HG03060 (cell line): ENCODE data around the gene FAM43A.

Experiments used
- ATAC-seq: cut with Tn5 transposase; IDR thresholded peaks from one replicate; pipeline ENCODE4 v1.9.1; 2021; ENCODE audit warnings: low read depth, moderate number of reproducible peaks; ENCODE audit not compliant: unreplicated experiment

FAM43A gene

DNA sequence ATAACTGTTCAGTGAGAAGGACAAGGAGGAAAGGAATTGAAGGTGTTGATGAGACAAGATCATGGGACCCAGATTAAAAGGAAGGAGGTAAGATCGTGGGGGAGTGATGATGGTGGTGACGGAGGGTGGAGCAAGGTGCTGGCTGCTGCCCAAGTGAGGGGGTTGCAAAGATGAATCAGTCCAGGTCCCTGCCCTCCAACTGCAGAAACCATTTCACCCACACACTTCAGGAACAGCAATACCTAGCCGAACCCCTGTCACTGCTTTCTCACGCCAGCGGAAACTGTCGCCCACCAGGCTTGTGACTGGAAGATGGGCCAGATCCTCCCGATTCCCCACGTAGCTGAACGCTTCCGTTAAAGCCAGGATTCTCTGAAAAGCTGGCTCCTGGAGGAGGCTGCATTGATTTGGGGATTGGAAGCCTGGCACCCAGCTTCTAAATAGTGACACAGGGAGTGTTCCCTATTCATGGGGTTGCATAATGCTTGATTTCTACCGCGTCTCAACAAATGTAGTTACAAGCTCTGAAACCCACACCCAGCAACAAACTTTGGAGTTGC lies 10.5 kb upstream of the FAM43A start:
- no peak for ATAC-seq

DNA sequence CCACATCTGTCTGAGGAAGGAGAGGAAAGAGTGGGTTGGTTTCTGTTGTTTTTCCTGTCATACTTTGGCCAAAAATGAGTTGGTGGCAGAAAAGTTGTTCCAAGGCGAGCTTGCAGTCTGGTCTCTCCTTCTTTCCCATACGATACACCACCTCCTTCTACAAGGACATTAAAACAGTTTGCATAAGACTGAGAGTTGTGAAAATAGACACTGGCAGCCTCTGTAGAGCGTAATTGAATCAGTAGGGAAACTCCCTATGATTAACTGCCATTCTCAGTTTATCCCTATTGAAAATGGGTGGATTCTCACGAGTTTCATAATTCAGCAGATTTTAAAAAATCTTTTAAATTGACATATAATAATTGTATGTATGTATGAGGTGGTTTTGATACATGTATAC lies 10.0 kb upstream of the FAM43A start:
- ATAC-seq = no peak

DNA sequence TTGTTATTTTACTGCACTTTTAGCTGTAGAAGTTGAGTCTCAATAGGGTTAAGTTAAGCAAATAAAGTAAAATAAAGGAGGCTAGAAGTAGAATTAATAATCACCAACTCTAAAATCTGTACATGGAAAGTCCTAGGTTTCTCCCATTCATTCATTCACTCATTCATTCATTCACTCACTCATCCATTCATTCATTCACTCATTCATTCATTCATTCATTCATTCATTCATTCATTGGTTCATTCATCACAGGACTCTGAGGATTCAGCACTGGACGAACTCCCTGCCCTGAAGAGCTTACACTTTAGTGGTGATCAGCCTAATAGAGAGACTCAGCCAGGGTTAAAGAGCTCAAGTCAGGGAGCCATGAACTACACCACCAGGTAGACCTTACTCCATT lies 9.2 kb upstream of the FAM43A start:
- no peak for ATAC-seq

DNA sequence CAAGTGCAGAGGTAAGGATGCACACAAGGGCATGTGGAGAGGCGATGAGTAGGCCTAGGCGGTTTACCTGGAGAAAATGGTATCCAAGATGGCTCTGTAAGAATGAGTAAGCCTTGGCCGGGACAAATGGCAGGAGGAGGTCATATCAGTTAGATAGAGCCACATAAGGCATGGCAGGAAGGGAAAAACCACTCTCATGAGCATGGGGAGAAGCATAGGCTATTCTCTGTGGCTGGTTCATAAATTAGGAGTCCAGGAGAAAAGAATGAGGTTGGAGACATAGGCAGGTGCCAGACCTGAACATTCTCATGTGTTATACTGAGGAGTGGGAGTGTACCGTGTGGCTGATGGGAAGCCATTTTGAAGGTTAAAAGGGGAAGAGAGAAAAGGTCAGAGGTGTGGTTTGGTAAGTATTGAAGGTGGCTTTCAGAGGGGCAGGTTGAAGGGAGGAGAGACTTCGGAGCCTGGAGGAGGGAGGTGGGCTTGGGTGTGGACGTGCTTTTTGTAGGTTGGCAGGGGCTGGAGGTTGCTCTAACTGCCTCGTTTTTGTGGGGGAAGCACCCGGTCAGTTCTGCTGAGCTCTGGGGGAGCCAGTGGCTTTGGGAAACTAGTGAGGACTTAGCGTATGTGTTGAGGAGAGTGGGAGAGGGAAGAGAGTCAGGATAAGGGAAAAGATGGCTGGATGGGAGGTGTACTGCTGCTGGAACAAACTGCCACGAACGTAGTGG lies 4.6 kb upstream of the FAM43A start:
- no peak for ATAC-seq

DNA sequence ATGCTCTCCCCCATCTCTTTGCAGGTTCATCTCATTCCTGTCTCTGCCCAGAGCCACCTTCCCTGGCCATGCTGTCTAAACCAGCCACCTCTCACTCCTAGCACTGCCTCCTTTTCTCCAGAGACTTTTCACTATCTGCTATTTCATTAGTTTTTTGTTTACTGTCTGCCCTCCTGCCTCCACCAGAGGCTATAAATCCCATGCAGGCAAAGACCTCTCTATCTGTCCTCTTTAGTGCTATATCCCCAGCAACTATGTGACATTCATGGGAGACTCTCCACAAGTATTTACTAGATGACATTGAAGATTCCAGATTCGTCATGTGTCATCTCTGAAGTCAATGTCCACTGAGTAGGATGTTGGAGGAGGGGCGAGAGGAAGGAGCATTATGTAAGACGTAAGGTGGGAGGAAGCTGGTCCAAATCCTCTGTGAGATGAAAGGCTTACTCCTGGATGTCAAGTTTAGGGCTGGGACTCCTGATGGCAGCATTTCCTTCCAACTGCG lies 3.4 kb upstream of the FAM43A start:
- no peak for ATAC-seq

DNA sequence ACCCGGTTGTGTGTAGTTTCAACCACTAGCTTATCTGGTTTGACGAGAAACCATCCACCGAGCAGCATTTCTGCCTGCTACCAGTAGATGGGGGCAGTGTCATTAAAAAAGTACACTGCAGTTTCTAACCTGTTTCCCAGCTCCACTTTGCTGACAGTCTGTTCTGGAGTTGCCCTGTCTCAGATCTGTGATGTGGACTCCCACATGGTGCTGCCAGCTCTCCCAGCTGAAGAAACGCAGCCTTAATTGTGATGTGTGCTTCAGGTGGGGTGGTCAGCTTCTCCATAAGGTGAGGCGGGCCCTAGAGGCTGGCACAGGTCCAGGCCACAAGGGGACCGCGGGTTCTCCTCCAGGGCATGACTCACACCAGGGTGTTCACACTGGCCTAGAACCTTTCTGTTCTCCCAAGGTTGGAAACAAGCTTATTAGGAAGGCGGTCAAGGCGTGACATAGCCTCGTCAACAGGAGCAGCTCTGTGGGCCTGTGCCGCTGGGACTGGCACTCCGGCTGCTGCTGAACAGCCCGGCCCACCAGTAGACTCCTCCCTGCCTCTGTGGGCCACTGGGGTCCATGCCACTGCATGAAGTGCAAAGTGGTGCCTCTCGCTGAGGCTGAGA lies 2.9 kb upstream of the FAM43A start:
- ATAC-seq = no peak

DNA sequence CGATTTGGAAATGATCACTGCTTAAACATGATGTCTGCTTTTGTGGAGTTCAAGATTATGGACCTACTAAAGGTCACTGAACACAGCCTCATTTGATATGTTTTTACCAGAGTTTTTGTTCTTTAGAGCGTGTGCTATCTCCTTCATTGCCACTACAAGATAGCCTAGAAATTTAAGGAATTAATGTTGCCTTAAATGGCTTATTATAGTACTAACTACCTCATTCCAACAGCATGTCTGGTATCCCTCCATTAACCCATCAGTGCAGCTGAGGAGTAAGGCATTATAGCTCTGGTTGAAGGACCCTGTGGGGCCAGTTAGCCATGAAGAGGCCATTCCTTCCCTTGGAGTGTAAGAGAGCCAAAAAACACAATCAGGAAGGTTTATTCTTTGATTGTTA lies 2.3 kb upstream of the FAM43A start:
- ATAC-seq = no peak

DNA sequence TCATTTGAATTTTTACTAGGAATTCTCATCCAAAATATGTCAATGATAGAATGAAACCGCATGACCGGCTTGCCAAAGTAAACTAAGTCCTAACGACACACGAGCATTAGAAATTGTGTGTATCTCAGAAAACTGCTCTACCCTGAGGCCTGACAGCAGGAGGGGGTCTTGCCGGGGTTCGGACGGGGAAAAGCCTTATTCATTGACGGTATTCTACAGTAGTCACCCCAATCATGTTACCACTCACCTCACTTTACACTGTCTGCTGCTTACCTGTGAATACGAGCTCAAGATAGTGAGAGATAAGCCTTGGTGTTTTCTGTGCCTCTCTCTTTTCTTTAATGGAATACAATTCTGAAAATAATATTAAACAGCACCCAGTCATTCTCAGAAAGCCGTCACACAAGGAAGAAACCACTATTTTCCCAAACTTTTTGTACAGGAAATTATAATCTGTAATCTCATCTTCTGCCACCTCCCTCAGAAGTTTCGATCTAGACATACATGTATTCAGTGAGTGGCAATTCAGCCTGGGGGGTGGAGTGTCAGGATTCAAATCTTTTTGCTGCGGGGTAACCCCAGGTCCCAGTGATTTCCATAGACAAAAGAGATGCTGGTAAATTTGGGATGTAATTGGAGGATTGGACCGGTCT lies 492 bp upstream of the FAM43A start:
- ATAC-seq = no peak

DNA sequence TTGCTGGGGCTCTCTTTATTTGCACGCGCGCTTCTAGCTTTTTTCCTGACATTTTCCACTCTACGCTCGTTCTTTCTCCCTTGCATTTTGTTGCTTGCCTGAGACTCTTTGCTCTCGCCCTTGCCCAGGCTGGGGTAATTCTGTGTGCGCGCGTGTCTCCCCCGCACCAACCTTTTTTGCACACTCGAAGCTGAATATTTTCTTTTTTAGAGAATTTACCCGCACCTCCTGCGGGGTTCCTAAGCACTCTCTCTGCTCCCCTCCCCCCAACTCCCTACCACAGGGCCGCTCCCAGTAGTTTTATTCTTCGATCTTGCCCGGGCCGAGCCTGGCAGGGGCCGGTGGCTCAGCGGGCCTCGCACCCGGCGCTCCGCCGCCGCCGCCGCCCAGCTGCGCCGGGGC lies 732 bp downstream of the FAM43A start:
- no peak for ATAC-seq

DNA sequence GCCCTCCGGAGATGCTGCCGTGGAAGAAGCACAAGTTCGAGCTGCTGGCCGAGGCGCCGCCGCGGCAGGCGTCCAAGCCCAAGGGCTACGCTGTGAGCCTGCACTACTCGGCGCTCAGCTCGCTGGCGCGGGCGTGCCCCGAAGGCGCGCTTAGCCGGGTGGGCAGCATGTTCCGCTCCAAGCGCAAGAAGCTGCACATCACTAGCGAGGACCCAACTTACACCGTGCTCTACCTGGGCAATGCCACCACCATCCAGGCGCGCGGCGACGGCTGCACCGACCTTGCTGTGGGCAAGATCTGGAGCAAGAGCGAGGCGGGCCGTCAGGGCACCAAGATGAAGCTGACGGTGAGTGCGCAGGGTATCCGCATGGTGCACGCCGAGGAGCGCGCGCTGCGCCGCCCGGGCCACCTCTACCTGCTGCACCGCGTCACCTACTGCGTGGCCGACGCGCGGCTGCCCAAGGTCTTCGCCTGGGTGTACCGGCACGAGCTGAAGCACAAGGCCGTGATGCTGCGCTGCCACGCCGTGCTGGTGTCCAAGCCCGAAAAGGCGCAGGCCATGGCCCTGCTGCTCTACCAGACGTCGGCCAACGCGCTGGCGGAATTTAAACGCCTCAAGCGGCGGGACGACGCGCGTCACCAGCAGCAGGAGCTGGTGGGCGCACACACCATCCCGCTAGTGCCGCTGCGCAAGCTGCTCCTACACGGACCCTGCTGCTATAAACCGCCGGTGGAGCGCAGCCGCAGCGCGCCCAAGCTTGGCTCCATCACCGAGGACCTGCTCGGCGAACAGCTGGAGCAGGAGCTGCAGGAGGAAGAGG lies 1.3 kb downstream of the FAM43A start:
- ATAC-seq = no peak

DNA sequence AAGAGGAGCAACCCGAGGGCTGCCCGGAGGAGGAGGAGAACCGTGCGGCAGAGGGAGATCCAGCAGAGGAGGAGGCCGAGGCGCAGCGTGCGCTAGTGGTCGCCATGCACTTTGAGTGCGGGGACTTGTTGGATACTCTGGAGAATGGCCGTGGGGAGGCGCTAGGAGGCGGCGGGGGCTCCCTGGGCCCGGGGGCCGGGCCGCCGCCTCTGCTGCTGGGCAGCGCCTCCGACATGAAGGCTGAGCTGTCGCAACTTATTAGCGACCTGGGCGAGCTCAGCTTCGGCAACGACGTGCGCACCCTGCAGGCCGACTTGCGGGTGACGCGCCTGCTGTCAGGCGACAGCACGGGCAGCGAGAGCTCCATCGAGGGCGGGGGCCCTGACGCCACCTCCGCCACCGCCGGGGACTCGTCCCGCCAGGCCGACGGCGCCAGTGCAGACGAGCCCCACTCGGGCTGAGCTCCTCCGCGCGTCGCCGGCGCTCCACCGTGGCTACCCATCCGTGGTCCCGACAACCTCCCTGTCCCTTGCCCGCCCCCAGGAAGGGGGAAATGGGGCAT lies 2.0 kb downstream of the FAM43A start:
- no peak for ATAC-seq

DNA sequence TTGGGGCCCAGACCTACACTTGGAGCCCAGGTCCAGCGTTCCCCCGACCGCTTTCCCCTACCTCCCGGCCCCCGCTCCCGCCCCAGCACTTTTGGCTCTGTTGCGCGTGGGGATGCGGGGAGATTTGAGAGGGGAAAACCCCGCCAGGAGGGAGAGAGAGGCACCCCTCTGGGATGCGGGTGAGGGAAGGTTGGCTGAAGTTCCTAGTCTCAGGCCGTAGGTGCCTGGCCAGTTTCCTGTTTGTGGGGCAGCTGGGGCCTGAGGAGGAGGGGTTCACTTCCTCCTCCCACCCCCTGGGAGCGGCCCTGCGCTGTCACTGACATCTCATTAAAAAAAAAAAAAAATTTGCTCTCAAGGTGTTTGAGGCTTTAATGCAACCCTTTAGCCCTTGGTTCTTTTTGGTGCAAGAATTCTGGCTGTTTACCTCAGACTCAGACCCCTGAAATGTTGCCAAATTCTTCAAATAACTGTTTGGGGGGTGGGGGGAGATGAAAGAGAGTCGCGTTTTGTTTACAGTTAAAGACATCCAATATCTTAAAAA lies 2.6 kb downstream of the FAM43A start:
- ATAC-seq = no peak

DNA sequence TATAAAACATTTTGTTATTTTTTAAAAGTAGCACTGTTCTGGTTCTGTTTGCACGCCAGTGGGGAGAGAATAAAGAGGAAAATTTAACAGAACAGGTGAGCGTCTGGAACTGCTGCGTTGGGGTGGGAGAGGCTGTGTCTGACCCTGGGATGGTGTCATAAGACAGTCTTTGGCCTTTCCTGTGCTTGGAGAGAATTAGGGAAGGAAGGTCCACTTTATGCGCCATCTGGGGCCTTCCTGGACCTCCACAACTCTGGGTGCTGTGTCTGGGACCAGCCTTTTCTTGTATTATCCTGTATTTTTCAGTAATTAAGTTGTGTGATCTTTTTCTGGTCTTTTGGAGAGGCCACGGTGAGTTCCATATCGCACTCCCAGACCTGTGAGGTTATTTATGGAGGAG lies 3.3 kb downstream of the FAM43A start:
- no peak for ATAC-seq

DNA sequence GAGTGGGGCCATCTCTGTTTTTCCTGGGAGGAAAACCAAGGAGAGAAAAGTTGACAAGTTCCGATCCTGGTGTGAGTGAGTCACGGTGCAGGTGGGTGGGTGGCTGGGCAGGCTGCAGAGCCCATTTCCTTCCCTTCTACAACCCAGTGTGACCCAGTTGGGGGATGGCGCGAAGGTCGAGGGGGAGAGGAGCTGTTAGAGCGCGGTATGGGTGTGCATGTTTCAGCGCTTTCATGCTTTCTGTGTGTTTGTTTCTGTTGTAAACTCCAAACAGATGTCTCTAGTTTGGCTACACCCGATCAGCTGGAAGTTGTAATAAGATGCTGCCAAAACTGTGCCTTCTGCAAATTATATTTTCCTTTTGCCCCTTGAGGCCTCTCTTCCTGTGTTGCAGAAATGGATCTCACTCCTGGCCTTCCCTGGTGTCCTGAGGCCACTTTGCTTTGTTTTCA lies 3.8 kb downstream of the FAM43A start:
- no peak for ATAC-seq

DNA sequence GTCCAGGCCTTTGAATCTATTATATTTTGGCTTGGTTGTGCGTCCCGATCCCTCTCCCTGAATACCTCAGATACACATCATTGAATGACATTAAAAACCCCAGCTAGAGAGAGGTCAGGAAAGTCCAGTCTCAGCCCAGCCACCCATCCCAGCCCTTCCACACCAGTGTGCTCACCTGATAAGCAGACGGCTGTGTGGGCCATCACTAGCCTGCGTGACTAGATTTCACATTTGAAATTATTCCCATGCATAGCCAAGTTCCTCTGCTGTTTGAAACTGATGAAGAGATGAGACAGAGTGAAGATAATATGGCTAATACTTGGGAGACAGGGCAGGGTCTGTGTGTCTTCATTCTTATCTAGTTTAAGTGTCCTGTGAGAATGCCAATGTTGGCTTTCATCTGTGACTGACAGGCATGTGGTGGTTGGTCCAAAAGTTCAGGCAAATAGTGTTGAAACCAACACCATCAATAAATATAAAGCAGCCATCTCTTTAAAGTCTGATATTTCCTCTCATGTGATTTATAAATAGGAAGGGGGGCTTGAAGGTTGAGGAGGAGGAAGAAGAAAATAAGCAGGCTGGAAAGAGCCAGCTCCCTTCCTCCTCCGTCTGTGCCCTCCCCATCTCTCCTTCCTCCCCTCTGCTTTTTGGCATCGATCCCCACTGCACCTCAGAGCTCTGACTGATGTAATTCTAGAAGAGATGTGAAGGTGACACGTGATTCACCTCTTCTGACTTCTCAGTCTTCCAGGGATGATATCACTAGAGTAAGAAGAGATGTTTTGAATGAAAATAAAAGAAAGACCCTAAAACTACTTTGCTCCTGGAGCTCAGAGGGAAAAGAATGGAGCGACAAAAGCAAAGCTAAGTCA lies 5.1 kb downstream of the FAM43A start:
- no peak for ATAC-seq

DNA sequence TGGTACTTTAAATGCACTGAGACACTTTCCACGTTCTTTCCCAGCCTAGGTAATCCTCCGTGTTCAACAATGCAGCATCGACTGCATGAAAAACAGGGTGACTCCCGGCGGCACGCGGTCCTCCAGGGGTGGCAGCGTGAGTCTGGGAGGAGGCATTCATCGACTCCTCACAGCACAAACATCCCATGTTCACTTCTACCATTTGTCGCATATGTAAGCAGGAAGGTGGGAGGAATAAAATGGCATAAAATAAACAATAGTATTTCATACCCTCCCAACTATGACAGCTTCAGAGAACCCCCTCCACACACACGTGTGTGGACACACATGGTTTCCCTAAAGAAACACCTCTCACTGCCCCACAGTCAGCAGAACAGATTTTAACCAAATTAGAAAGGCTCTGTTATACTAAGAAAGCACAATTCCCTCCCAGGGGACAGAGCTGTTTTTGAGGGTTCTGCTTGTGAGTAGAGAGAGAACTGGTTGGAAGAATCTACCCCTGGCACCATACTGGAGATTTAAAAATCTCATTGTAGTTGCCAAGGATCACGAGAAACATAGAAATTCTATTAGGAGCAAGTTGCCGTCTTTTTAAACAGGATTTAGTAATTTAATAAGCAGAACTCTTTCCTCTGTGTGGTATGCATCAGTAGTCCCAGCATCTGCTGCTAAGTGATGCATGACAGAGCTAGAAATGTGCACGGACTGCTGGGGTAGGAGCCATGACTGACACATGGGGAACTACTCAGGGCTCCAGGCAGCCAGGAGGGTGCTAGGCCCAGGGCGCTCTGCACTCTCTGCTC lies 6.0 kb downstream of the FAM43A start:
- ATAC-seq = peak; percentile 53

DNA sequence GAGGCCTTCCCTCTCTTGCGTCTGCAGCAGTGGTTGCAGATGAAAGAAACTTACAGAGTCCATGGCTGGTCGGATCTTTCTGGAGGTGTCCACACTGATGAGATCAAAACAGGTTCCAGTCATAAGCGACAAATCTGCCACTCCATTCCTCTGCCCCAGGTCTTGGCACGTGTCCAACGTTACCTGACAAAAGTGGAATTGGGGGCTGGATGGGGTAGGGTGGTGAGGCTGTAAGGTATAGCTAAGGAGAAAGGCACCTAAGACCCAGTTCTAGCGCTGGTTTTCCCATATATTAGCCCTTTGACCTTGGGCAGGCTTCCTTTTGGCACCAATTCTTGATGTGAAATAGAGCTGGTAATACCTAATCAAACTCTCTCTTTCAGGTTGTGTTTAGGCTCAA lies 11.0 kb downstream of the FAM43A start:
- no peak for ATAC-seq

DNA sequence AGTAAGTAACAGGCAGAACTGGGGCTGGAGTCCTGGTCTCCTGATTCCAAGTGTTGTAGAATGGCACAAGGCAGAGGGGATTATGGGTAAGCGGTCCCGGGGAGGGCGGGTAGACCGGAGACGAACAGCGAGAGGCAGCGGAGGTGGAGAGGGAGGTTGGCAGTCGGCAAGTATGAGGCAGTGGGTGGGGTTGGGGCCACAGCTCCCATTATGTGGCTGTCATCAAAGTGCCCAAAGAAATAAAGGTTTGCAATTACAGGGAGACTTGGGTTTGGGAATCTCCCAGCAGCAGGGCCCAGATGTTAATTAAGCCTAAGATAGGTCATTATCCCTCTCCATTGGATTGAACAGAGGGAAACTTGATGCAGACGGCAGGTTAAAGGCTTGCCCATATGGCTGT lies 16.9 kb downstream of the FAM43A start:
- no peak for ATAC-seq
